HG02973 (cell line): ENCODE data around the gene GRIK4.
"Not testable (repeated sequence)": the region's sequence is repeated elsewhere in the genome, so short reads cannot be mapped to it uniquely, and the experiment has no call there.

Experiments used
- ATAC-seq: cut with Tn5 transposase; IDR thresholded peaks from one replicate; pipeline ENCODE4 v1.9.1; 2021; ENCODE audit warnings: moderate library complexity; ENCODE audit not compliant: unreplicated experiment

Gene GRIK4

DNA sequence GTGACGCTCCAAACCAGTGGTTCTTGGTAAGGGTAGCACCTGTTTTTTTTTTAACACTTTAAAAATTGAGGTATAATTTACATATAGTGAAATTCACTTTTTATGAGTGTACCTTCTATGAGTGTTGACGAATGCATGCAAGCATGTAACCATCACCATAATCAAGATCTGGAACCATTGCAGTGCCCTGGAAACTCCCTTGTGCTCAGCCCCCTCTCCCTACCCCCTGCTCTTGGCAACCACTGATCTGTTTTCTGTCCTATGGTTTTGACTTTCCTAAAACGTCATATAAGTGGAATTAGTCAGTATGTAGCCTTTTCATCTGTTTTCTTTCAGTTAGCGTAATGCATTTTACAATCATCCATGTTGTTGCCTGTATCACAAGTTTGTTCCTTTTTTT is 212.2 kb downstream of the GRIK4 start:
- no peak for ATAC-seq

DNA sequence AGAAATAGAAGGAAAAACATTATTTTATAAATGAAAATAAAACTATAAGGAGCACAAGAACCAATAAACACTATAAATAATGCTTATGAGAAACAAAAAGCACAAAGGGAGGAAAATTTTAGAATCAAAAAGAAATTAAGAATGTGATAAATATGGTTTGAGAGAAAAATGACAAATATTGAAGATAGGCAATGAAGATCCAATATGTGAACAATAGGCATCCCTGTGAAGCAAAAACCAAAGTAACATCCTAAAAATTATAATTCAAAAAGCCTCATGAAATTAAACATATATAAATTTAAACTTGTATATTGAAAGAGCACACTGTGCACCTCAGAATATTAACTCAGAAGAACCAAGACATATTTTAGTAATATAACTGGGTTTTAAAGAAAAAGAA is 216.2 kb downstream of the GRIK4 start:
- ATAC-seq = no peak

GRCh38 chr11:120735035-120735434 is 223.5 kb downstream of the GRIK4 start:
- no peak for ATAC-seq

DNA sequence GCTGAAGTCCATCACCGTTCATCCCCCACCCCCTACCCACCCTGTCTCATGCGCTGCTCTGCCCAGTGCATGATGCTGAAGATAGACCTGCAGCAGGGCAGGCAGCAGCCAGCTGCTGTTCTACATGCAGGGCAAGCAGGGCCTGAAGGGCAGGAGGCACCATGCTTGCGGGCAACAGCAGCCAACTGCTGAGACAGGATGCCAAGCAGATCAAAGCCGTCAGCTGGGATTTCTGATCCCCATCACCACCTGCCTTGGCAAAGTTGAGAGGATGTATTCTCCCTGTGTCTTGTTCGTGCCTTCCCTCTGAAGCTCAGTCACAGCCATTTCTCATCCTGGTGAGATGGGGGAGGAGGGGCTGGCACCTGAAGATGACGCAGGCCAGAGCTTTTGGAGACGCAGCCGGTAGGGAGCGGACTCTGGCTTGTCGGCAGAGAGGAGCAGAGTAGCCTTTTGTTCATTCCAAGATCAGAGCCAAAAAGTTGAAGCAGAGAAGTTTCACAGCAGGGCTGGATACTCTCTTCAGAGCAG is 227.0 kb downstream of the GRIK4 start:
- ATAC-seq = no peak

DNA sequence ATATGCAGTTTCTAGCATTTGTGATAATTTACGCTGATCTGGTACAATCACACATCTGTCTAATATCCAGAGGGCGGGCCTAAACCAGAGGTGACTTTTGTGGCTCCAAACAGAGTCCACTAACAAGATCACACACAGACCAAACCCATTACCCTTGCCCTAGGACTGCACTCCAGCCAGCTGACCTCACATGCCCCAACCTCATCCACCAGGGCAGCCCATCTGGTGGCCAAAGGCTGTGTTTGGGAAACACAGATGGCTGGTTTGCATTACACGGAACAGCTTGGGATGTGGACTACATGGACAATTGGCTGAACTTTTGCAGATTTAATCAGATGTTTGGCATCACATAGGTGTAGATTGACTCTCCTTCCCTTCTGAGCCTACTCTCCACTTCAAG is 228.2 kb downstream of the GRIK4 start:
- ATAC-seq = no peak

- ATAC-seq = no peak
Observed at GRCh38 chr11:120740380-120740779, 228.8 kb downstream of the GRIK4 start.

DNA sequence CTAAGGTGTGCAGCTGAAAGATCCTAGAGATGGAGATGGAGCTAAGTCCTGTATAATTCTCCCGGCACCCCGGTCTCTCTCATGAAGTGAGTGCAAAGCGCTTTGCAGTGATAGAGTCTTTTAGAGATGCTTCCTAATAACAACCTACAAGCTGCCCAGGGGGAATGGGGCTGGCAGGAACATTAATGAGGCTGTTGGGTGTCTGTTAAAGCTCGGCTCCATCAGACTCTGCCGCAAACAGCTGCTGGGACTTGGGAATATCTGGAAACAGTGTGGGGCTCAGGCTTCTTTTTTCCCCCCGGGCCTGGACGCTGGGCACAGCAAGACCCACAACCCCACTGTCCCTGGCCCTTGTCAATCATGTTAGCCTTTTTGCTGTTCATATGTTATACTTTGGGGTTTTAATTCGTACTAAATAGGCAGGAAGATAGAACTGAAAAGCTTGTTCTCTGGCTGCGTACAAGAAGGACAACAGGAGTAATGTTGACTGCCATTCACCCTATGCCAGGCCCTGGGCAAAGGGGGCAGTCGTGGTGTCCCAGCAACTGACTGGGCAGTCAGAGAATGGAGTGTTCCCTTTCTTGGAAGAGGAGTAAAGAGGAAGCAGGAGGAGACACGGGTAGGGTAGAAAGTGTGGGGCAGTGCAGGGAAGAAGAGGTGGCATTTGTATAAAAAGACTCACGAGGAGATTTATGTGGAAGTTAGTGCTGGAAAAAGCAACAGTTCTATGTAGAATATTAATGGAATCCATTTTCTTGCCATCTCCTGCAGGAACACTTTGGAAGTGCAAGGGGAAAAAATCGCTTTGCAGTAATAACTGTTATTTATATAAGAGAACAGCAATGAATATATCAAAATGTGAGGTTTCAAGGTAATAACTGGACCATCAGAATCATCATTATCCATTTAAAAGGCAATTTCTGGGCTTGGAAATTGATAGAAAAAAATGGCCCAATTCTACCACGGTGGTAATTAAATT is 232.8 kb downstream of the GRIK4 start:
- ATAC-seq = no peak

DNA sequence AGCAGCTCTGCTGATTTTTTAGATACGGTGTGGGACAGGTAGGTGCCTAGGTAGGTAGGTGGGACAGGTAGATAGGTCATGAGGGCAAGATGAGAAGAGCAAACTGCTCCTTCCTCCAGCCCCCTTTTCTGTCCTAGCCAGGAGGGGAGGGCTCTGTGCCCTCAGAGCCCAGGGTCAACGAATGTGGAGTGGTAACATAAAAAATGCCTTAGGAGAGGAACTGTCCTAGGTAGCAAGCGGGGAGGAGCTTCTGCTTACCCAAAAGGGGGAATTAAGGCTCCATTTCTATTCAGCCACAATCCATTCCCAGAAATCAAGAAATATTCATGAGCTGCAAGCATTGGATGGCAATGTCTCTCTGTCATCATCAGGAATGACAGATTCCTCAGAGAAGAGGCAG is 234.8 kb downstream of the GRIK4 start:
- no peak for ATAC-seq

GRCh38 chr11:120746836-120747609 is 235.5 kb downstream of the GRIK4 start:
- ATAC-seq = no peak

- no peak for ATAC-seq
Observed at GRCh38 chr11:120747850-120748814, 236.6 kb downstream of the GRIK4 start.

GRCh38 chr11:120749395-120749794 is 237.8 kb downstream of the GRIK4 start:
- no peak for ATAC-seq

DNA sequence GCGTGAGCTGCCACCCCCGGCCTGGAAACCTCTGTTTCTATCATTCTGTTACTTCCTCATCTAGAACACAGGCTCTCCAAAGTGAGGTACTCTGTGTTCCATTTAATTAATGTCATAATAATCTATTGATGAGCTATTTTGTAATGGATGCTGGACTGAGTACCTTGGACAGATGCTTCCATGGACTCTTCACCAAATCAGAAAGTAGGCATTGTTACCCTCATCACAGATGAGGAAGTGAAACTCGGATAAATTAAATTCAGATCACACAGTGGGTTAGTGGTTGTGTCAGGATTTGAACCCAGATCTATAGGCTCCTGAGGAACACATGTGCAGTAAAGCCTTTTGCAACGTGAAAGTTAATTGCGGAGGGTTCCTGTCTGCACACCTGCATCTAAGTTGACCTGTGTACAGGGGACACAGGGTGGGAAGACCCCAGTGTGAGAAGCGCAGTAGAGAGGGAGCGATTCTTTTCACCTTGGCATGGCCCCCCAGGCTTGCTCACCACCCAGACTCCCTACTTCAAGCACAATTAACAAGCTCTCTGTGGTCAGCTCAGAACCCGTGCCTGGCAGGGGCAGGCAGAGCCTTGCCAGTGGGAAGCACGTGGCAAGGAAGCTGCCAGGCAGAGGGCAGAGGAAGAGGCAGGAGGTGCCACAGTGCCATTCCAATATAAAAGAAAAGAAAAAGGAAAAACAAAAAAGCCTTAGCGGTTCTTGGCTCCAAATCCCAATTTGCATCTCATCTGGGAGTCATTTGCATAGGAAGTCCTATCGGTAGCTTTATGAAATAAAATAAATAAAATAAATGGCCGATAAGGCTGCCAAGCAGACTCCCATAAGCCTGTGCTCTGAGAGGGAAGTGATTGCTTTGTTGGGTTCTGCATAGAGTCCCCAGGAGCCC is 239.3 kb downstream of the GRIK4 start:
- ATAC-seq = no peak

- ATAC-seq = no peak
Observed at GRCh38 chr11:120751550-120751949, 240.0 kb downstream of the GRIK4 start.

DNA sequence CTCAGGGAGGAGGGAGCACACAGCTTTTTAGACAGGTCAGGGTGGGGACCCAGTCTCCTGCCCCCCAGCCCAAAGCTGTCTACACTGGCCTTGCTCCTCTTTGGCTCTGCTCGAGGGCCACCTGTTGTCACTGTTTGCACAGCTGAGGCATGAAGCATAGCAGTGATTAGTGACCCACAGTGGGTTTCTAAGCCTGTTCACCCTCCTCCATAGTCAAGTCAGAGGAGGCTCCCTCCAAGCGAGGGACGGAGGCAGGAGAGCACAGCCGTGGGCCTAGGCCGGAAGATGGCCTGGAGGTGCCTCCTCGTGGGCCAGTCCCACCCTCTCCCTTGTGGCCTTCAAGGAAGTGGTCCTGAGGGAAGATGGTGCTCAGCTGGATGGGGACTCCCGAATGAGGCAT is 241.1 kb downstream of the GRIK4 start:
- no peak for ATAC-seq

GRCh38 chr11:120756931-120757330 is 245.4 kb downstream of the GRIK4 start:
- ATAC-seq = no peak

DNA sequence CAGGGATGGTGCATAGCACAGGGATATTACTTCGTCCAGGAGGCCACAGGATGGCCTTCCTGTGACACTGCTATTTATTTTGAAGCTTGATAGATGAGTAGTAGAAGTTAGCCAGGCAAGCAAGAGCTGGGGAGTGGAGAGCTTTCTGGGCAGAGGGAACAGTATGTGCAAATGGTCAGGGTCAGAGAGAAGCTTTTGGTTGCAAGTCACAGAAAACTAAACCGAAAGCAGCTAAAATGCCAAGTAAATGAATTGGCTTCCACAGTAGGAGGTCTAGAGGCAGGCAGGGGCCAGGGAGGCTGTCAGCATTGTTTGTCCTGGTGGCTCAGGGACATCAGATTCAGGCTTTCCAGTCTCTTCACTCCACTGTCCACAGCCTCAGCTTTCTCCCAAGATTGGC is 247.5 kb downstream of the GRIK4 start:
- ATAC-seq = no peak

DNA sequence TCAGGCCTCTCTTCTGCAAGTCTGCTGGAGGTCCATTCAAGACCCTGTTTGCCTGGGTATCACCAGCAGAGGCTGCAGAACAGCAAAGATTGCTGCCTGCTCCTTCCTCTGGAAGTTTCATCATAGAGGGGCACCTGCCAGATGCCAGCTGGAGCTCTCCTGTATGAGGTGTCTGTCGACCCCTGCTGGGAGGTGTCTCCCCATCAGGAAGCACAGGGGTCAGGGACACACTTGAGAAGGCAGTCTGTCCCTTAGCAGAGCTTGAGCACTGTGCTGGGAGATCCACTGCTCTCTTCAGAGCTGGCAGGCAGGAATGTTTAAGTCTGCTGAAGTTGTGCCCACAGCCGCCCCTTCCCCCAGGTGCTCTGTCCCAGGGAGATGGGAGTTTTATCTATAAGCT is 254.2 kb downstream of the GRIK4 start:
- ATAC-seq = not testable (repeated sequence)

DNA sequence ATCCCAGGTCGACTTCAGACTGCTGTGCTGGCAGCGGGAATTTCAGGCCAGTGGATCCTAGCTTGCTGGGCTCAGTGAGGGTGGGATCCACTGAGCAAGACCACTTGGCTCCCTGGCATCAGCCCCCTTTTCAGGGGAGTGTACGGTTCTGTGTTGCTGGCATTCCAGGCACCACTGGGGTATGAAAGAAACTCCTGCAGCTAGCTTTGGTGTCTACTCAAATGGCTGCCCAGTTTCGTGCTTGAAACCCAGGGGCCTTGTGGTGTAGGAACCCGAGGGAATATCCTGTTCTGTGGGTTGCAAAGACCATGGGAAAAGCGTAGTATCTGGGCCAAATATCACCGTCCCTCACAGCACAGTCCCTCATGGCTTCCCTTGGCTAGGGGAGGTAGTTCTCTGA is 254.8 kb downstream of the GRIK4 start:
- no peak for ATAC-seq

GRCh38 chr11:120768949-120769348 is 257.4 kb downstream of the GRIK4 start:
- ATAC-seq = no peak

- ATAC-seq = no peak
Observed at GRCh38 chr11:120769906-120770305, 258.4 kb downstream of the GRIK4 start.
